Pulmonary artery endothelial cell (primary cell): Measurements from ENCODE around the gene EPX. TPM values are rescaled to one million over a fixed set of nuclear protein-coding genes. Genes with fewer than 3 reads are reported as not detected.
A peak's percentile ranks its signal among the peaks of the same experiment; 100 is the strongest.

Source experiments
- DNase-seq: peaks from one replicate; pipeline ENCODE4 v3.0.0-alpha.2; 2011; ENCODE audit warnings: low read depth, low spot score
- total RNA-seq: library from RNA; depleted of rRNA; stranded (reverse); fragments of >200 nt; gene quantifications from 2 replicates; pipeline ENCODE4 v1.2.3, GENCODE V29; 2014

EPX gene
- total RNA-seq, 1 donor from 2014 or later: not detected

DNA sequence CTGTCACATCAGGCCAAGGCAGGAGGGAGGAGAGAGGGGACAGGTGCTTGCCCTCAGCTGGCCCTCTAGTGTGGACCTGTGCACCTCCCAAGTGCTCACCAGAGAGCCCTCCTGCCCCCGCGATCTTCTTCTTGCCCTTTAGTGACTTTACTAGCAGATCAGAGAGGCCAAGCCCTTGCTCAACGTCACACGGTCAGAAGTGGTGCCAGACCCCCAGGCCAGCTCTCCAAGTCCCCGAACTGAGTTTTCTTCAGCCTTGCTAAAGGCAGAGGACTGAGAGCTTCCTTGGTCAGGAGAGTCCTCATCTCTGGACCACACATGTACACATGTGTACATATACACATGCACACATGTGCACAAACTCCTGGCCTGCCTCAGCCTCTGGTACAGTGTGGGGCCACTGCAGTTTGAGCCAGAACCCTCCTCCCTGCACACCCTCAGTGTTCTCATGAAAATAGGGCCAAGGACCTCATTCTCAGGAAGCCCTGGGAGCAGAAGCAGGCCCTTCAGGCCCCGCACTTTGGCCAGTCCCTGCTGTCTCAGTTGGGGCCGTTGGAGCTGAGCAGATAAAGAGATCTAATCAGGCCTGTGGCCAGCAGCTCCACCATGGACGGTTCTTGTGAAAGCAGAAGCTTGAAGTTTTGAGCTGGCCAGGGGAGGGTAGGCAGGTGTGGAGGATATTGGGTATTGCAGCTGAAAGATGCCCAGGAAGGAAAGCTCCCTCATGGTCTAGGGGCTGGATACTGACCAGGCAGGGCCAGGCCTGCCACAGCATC is 7.4 kb upstream of the EPX start:
- DNase-seq: no peak

DNA sequence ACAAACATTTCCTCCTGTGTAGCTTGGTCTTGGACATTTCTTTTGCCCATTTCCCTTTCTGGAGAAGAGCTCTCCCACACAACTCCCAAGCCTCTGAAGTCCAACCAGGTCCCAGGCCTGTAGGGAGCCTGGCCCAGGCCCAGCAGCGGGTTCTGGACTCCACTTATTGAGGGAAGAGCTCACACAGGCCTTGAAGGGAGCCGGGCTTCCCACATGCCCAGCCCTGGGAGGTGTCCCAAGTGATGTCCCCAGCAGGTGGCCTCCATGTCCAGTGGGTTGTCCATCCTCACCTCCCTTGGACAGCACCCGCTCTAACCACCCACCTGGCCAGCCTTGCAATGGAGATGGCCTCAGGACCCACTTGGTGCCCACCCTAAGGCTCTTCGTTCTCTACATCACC is 5.9 kb upstream of the EPX start:
- no peak for DNase-seq

DNA sequence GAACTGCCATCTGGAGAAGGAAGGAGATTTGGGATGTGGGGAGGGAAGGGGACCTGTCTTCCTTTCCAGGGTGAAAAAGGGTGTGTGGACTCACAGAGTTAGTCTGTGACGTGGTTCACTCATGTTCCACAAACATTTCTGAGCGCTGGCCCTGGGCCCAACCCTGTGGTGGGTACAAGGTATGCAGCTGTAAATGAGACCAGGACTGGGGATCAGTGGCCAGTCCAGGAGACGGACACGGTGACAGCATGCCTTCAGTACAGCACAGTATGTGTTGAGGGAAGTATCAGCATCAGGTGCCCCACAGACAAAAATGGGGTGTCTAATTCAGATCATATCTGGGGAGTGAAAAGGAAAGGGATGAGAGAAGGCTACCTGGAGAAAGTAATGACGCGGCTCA is 5.5 kb upstream of the EPX start:
- DNase-seq: no peak

DNA sequence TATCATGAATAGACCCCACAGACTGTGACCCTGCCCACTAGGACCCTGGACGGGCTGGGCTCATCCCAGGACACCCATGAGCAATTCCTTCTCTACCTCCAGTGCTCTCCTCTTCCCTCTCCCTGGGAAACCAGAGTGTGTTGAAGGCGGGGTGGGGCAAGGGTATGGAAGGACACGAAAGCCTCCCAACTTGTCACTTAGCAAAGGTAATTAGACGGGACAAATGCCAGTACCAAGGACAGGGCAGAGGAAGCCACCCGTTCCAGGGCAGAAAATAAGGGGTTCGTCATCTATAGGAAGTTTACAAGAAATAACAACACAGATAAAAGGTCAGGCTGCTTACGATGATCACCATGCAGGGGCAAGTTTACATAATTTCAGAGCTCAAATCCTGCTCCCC is 4.9 kb upstream of the EPX start:
- no peak for DNase-seq

DNA sequence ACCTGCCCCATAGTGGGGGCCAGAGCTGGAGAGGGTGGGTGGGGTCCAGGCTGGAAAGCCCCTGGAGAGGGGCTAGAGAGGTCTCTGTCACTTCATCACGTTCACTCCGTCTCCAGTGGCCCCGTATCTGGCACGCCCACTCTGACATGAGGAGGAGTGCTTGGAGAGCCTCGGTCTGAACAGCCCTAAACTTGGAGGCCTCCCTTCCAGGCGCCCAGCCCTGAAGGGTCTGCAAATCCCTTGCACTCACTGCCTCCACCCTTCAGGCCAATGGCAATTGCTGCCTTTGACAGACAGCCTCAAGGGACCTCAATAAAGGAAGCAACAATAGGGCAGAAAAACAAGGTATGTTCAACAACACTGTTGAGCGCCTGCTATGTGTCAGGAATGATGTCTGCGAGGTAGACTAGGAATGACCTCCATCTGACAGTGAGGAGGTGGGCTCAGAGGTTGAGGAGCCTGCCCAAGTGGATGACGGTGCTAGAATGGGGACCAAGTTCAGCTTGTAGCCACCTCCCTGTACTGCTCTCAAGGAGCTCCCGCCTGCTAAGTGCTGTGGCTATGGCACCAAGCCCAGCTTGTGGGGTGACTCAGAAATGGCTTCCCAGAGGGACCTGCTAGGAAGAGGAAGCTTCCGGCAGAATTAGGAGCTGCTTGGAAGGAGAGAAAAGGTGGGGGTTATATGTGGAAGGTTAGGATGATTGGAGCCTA is 2.9 kb upstream of the EPX start:
- no peak for DNase-seq

DNA sequence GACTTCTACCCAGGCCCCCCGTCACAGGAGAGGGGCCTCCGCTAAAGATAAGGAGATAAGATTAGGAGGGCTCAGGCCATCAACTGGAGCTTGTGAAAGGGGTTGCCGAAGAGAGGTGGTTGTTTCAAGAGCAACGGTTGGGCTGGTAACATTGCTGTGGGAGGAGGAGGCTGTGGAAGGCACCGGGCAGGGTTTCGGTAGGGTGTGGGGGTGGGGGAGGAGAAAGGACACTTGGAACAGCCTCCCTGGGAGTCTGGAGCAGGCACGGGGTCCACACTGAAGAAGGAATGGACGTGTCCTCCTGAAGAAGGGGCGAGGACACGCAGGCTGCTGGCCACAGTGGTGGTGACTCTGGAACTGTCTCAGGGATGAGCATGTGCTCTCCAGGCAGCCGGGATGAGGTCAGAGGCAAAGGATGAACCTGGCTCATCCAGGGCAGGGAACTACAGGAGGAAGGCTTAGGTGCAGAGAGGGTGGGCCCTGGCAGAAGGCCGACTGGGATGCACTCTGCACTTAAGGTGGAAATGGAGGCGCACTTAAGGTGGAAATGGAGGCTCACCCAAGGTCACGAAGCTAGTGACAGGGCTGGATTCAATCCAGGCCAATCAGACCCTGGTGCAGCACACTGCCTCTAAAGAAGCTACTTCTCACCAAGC is 1.2 kb upstream of the EPX start:
- no peak for DNase-seq

DNA sequence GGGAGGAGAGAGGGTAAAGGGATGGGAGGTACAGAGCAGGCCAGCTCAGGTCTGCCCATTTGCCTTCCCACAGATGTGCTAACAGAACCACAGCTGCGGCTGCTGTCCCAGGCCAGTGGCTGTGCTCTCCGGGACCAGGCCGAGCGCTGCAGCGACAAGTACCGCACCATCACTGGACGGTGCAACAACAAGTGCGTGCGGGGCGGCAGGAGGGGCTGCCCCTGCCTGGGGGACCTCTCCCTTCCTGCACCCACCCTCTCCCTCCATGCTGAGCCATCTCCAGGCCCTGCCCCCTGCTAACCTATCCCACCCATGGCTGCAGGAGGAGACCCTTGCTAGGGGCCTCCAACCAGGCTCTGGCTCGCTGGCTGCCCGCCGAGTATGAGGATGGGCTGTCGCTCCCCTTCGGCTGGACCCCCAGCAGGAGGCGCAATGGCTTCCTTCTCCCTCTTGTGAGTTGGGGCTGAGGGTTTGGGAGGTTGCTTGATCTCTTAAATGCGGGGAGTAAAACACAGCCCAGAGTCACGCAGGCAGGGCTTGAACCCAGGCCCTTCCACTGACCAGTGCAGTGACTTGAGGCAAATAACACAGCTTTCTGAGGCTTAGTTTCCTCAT is 1.2 kb downstream of the EPX start:
- DNase-seq: no peak

DNA sequence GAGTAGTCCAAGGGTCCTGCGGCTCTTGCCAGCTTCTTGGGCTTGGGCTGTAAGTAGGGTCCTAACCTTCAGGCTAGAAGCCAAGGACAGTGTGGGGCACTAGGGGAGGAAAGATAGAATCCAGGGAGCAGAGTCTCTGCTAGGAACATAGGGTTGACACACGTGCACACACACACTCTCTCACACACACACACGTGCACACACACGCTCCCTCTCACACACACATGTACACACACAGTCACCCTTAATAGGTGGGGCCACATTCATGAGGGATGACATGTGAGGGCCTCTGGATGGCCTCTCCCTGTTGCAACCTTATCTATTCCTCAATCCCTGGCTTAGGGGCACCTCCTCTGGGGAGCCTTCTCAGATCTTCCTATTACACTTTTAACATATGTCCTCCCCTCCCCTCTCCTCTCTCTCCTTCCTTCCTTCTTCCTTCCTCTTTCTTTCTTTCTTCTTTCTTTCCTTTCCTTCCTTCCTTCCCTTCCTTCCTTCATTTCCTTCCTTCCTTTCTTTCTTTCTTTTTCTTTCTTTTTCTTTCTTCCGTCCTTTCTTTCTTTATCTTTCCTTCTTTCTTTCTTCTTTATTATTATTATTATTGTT is 3.1 kb downstream of the EPX start:
- DNase-seq: no peak

DNA sequence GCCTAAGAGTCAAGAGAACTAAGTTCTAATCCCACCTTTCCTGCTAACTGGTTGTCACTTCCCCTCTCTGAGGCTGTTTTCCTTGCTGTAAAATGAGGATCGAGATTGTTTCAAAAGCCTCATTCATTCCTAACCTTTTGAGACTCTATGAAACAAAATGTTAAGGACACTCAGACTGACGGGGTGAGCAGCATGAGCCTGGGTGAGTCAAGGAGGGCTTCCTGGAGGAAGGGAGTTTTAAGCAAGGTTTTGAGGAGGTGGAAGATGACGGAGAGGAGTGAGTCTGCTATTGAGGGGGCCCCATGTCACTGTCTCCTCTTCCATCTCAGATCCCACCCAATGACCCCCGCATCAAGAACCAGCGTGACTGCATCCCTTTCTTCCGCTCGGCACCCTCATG is 4.1 kb downstream of the EPX start:
- DNase-seq: no peak

DNA sequence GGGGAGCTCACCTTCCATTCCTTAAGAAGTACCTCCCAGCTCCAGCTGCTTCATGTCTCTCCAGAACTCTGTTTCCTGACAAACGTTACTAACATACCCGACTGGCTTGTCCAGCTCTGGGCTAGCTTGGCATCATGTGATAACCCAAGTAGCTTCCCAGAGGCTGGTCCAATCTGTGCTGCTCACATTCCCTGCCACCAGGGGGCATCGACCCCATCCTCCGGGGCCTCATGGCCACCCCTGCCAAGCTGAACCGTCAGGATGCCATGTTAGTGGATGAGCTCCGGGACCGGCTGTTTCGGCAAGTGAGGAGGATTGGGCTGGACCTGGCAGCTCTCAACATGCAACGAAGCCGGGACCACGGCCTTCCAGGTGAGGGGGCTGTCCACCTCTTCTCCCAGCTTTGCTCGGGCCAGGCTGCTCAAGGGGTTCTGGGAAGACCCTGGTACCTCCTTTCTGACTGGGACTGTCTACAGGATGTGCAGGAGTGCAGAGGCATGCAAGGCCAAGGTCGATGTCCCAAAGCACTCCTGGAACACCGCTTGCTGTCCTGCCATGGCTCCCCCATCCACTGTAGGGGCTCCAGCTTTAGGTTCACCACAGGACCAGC is 7.6 kb downstream of the EPX start:
- no peak for DNase-seq

DNA sequence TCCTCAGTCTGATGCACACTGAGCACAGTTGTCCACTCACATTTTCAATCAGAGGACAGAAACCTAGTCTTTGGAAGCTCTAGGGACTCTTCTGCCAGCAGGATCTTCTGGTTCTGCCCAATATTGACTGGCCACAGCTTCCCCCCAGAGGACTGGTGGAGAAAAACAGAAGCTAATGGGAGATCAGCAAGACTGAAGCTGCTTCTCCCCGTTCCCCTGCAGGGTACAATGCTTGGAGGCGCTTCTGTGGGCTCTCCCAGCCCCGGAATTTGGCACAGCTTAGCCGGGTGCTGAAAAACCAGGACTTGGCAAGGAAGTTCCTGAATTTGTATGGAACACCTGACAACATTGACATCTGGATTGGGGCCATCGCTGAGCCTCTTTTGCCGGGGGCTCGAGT is 10.3 kb downstream of the EPX start:
- no peak for DNase-seq

DNA sequence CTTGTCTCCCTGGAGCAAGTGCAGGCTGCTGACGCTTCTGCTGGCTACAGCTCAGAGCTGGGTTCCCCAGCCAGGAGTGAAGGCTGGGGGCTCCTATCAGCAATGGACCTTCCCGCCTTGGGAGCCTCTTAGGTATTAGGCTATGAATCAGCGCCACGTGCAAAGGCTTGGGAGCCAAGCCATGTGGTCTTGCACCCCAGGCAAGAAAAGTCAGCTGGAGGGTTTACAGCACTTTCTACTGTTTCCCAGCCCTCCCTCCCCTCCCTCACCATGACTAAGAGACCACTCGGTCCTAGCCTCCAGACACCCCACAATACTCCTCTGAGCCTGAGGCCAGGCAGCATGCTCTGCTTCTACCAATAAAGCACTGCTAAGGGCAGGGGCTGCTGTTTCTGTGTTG is 12.3 kb downstream of the EPX start:
- no peak for DNase-seq

DNA sequence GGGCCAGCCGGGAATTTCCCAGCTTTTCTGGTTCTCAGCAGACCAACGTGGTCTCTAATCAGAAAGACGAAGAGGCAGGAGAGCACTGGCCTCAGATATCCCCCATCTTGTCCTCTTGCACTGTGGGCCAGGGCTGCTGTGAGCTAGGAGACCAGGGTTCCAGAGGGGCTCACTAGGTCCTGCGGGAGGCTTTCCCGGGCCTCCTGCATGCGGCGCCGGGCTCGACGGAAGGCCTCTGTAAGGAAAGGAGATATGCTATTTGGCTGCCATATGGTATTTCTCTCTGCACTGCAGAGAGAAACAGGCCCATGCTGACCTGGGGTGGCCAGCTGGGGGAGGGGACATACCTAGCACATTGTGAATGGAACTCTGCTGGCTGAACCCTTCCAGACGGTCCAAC is 13.4 kb downstream of the EPX start:
- DNase-seq: no peak

DNA sequence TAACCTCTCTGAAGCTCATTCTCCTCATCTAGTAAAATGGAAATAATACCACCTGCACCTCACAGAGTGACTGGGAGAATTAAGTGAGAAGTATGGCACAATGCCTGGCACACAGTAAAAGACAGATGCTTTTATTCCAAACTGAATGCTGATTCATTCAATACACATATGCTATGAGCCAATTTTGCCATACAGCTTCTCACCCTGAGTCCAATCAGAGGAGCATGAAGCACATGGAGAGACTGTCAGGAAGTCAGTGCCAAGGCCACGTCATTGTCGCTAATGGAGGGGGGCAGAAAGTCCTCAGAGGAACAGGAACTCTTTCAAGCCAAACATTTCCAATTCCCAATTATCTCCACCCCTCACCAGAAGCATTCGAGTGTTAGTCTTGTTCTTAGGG is 14.9 kb downstream of the EPX start:
- DNase-seq: no peak

DNA sequence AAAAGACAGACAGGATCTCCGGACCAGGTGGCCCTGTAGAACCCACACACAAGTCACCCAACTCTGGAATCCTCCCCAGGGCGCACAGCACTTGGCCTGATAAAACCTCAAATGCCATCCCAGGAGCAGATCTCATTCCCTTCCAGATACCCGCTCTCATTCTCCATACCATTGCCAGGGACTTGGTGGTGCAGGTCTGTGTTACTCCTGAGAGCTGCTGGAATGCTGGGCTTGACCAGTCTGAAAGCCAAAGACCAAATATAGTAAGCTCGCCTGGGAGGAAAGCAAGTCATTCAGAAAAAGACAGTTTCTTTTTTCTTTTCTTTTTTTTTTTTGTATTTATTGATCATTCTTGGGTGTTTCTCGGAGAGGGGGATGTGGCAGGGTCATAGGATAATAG is 15.8 kb downstream of the EPX start:
- DNase-seq: no peak

DNA sequence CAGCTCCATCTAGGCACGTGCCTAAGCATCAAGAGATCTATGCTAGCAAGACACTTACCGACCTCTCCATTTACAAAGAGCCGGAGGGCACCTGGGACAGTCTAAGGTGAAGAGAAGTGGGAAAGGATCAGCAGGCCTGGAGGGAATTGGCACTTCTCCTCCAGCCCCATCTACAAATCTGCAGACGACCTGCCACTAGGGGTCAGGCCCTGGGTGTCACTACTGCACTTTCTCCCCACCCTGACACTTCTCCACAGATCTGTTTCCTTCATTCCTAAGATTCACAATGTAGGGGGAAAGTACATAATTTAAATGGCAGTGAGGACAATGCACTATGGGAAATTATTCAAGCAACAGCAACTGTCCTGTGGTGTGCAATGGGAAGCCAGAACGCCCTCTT is 18.4 kb downstream of the EPX start:
- DNase-seq: no peak

DNA sequence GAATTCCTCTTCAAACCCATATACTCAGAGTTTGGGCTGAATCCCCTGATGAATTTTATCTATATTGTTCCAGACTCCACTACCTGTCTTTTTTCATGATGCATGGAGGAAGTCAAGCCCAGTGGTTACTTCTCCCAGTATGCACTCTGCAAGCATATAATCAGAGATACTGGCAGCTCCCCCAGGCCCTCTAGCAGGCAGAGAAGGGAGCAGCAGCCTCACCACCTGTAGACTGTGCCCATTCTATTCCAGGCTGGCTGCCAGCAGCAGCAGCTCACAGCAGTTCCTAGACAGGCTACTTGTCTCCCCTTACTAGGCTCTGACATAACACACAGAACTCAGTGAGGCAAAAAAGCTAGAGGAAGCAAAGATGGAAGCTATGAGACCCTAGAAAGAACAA is 23.2 kb downstream of the EPX start:
- no peak for DNase-seq

DNA sequence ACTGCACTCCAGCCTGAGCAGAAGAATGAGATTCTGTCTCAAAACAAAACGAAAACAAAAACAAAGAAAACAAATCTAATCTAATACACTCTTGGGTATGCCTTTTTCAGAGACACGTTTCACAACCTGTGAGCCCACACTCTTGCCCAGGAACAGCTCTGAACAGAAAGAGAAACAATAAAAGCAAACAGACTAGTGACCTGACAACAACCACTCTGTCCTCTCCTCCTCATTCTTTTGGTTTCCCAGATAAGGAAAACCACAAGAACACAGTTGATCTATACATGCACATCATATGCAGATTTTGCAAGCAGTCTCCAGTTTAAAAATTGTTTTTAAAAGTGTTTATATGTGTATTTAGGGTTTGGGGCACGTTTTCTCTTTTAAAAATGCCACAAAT is 25.2 kb downstream of the EPX start:
- no peak for DNase-seq

DNA sequence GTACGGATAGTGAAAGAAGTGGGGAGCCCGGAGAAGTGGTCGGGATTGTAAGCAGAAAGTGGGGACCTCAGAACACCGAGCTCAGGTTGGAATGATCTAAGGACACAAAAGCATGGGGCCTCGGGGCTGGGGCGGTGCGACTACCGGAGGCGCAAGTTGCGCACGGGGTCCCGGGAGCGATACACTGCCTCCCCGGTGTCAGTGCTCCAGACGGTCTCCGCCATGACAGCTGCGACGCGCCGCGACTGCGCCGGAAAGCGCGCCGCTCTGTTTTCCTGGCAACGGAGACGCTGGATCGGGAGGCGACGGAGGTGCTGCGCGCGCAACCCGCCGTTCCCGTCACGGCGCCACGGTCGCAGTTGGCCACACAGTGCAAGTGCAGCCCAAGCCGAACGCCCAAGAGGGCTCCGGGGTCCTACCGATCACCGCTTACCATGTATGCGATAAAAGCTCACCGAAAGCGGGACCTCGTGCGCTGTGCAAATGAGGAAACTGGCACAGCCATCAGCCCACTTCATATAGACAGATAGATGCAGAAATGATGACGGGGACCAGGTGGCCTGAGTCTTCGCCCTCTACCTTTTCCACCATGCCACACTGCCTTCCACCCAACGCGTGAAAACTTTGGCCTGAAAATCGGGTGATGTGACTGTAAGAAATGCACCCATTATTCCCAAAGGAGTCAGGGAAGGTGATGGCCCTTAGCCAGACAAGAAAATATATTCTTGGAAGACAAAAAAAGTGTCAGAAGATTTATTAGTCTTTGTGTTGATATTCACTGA is 26.7 kb downstream of the EPX start, which contains the start of gene MKS1:
Gene MKS1, minus strand, starts transcription at position 249 of the 782 bp plus-strand sequence. Its CDS starts 25 bp downstream, at position 224.
- peak; percentile 71 for DNase-seq

DNA sequence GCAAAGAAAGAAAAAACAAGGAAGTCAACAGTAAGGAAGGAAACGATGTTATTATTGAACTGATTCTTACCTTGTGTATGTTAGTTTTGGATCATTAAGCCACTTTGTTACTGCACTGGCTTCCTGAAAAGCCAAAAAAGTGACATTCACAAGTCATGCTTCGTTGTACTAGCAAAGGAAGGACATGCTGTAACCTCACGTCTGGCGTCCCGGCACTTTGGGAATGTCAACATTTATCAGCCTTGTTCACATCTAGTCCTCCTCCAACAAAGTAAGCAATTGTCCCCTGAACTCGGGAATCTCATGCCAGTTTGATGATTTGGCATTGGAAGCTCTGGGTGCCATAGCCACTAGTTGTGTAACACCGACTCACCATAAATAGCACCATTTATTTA is 27.3 kb downstream of the EPX start:
- DNase-seq: no peak

DNA sequence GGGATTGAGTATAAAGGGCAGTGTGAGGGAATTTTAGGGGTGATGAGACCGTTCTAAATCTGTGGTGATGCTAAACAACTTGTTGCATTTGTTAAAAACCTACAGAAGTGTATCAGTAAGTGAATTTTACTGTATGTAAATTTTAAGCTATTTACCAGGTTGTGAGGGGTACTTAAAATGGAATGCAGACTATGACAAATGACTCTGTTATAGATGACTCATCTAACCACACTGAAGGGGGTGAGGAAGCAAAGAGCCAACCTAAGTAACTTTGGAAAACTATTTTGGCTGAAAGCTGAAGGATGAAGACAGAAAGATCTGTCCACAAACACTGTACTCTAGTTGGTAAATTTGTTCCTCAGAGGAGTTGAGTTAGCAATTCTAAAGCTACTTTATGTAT is 31.8 kb downstream of the EPX start:
- no peak for DNase-seq
